ENCODE results near the gene CCR6. TPM values are rescaled to one million over a fixed set of nuclear protein-coding genes. Genes with fewer than 3 reads are reported as not detected.

The CCR6 gene
- total RNA-seq, 1 experiment from 2014 or later: not detected

DNA sequence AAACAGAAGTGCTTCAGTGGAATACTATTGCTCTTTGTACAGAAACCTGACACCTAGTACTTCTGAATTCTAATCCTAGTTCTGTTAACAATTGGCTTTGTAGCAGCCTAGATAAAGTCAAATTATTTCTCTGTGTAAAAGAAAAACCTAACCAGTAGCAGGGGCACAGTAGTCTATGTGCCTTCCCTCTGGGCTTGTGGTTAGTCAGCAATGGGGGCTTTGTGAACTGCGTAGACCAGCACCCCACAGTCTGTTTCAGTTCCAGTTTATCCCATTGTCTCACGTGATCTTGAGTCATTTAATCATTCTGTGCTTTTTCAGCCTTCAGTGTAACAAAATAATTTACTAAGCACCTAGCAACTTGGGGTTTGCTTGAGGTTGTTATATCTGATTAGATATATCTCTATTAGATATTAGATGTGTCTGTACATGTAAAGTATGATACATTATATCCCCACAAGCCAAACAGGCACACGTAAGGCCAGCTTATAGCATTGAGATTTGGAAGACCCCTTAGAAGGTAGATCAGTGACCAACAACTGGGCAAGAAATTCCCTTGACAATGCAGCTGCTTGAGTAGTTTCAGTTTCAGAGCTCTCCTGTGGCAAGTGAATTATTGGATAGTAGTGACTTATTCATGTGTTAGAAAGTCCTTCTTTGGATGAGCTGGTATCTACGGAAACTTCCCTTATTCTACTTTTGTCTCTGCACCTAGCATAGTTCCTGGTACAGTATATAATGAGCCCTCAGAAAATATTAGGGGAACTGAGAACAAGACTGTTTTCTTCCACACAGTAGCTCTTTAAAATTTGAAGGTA, 27.9 kb upstream of the CCR6 start:
- H3K9me3 ChIP-seq: no peaks in the 10 kb centered on the region
- no peak overlapping the region for H3K4me3 ChIP-seq
- no peaks in the 10 kb centered on the region for H3K27me3 ChIP-seq
- DNase-seq: no peak
- no peaks in the 10 kb centered on the region for H3K36me3 ChIP-seq

DNA sequence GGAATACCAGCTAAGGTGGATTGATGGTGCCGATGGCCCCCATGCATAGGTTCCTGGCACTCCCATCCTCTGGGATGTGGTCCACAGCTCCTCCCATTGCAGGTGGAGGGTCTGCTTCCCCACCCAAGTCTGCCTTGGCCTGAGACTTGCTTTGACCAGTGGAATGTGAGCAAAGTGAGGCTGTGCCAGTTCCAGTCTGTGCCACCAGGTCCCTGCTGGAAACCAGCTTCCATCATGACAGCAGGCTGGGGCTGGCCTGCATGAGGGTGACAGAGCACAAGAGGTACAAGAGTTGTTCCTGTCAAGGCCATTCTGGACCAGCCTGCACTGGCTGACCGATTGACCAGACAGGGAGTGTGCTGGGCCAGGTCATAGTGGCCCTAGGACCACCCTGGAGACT, 27.0 kb upstream of the CCR6 start:
- Histone ChIP-seq H3K9me3 (no peaks in the 10 kb centered on the region), H3K36me3 (no peaks in the 10 kb centered on the region), H3K4me3 (no peak overlapping the region), H3K27me3 (no peaks in the 10 kb centered on the region)
- DNase-seq: no peak

DNA sequence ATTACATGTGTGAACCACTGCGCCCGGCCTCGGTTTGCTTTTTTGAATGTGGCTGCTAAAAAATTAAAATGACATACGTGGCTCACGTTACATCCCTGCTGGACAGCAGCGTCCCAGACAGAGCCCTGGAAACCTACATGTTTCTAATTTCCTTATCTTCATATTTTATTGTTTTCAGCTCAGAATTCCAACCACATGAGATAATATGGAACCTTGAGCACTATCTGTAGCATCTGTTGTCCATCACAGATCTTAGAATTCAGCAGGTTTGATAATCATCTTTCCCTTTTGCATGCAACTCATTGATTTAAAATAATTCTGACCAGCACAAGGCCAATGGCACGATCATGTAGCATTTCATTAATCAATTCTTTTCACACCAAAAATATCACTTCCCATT, 25.9 kb upstream of the CCR6 start:
- no peaks in the 10 kb centered on the region for H3K36me3 ChIP-seq

DNA sequence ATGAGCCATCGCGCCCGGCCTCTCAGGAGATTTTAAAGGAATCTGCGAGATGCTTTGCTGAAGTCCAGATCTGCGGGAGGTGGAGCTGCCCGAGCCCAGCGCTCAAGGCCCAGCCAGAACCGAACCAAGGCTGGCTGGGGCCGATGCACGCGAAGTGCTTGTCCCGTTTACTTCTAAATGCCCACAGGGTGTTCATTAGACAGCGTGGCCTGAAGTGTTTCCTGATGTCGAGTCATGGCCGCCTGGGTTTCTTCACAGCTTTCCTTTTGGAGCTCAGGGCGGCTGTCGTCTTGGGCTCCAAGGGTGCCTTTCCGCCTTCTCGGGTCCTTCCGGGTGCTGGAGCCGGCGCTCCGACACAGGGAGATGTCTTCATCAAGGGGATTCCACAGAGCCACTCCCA, 25.1 kb upstream of the CCR6 start:
- DNase-seq: no peak

More for the DNA sequence above, 25.9 kb upstream of the CCR6 start:
- DNase-seq: no peak
- no peaks in the 10 kb centered on the region for H3K9me3 ChIP-seq
- H3K27me3 ChIP-seq: no peaks in the 10 kb centered on the region
- no peak overlapping the region for H3K4me3 ChIP-seq

DNA sequence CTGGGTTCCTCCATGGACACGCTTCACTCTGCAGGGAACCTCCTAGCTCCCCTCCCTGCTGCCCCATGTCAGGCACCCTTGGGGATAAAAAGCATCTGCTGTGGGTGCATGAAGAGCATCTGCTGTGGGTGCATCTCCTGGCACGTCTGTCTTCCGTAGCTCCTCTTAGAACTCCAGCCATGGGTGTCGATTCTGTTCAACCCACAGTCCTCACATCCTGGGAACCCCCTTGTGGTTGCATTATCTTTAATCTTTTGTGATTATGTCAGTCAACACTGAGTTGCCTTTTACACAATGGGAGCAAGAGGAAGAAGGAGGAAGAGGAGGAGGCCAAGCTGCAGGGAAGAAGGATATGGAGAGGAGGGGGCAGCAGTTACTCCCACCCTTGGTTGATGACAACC, 24.1 kb upstream of the CCR6 start:
- H3K9me3 ChIP-seq: no peaks in the 10 kb centered on the region

More for the DNA sequence above, 25.1 kb upstream of the CCR6 start:
- Histone ChIP-seq H3K9me3 (no peaks in the 10 kb centered on the region), H3K36me3 (no peaks in the 10 kb centered on the region), H3K4me3 (no peak overlapping the region), H3K27me3 (no peaks in the 10 kb centered on the region)

DNA sequence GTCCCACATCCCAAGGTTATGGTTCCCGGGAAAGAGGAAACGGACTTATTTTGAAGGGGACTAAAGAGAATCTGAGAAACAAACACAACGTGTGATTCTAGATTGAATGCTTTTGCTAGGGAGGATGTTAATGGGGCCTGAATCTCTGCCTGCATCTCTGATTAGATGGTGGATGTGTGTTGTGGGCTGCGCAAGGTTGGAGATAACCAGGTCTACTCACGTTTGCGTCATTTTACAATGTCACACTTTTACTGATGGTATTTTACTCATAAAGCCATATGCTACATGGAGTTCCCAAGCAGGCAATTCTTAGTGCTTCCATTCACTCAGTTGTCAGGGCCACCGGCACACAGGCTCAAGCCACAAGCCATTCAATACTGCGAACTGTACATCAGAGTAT, 23.2 kb upstream of the CCR6 start:
- Histone ChIP-seq H3K36me3 (no peaks in the 10 kb centered on the region), H3K9me3 (no peaks in the 10 kb centered on the region), H3K27me3 (no peaks in the 10 kb centered on the region), H3K4me3 (no peak overlapping the region)
- DNase-seq: no peak

More for the DNA sequence above, 24.1 kb upstream of the CCR6 start:
- Histone ChIP-seq H3K4me3 (no peak overlapping the region), H3K27me3 (no peaks in the 10 kb centered on the region), H3K36me3 (no peaks in the 10 kb centered on the region)
- DNase-seq: no peak

DNA sequence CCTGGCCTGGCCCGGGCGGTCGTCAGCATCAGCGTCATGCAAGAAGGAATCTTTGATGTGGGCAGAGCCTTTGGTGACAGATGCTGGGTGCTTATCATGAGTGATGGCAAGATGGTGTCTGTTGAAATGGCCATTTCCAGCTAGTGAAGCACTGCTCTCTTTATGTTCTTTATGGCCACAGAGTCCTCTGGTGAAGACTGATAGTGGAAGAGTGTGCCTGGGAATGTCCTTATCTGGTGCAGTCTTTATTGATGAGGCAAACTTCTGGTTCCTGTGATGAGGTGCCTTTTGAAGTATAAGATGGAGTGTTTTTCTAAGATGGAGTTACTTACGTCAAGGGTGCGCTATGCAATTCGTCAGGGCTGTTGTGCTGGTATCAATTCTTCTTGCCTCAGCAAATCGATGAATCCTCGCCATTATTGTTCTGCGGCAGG, 22.6 kb upstream of the CCR6 start:
- DNase-seq: no peak

DNA sequence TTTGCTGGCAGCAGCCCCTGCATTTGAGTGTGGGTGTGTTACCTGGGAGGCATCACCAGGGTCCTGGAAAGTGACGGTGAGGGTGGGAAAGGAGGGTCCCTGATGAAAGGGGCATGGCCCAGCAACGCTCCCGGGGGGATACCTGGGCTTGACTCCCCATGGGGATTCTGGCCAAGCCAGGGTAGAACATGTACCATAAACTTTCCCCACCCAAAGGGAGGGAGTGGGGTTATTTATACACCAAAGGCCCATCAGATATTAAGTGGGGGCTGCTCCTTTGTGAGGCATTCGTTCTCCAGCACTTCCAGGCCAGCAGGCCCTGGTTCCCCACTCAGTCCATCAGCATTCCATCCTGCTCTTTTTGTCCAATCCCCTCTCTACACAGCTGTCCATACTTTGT, 20.6 kb upstream of the CCR6 start:
- no peak overlapping the region for H3K4me3 ChIP-seq
- H3K27me3 ChIP-seq: no peaks in the 10 kb centered on the region
- H3K9me3 ChIP-seq: no peaks in the 10 kb centered on the region
- no peak for DNase-seq
- H3K36me3 ChIP-seq: no peaks in the 10 kb centered on the region

More for the DNA sequence above, 22.6 kb upstream of the CCR6 start:
- Histone ChIP-seq H3K4me3 (no peak overlapping the region), H3K27me3 (no peaks in the 10 kb centered on the region), H3K36me3 (no peaks in the 10 kb centered on the region), H3K9me3 (no peaks in the 10 kb centered on the region)

DNA sequence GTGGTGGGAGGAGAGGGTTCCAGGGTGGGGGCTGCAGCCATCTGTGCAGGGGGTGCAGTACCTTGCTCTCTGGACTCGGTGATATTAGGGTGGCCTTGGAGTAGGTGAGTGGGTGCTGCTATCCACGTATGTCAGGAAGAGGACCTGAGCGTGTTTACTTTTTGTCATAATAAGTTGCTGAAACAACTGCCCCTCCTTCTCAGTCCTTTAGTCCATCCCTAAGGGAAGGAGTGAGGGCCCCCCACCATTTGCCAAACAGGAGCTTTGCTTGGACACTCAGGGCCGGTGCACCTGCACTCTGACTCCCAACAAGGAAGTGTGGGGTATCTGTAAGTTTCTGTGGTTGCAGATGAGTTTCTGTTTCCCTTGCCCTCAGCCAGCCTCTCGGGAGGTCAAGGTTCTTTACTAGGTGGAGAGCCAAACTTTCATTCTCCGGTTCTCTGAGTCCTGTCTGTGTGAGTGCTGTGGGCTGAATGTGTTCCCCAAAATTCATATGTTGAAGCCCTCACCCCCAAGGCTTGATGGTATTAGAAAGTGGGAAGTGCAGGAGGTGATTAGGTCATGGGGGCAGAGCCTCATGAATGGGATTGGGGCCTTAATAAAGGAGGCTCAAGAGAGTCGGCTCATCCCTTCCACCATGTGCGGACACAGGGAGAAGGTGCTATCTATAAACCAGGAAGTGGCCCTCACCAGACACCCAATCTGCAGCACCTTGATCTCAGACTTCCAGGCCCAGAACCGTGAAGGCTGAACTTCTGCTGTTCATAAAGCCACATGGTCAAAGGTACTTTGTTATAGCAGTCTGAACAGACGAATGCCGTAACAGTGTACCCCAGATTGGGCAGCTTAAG, 19.6 kb upstream of the CCR6 start:
- DNase-seq: no peak
- no peak overlapping the region for H3K4me3 ChIP-seq

DNA sequence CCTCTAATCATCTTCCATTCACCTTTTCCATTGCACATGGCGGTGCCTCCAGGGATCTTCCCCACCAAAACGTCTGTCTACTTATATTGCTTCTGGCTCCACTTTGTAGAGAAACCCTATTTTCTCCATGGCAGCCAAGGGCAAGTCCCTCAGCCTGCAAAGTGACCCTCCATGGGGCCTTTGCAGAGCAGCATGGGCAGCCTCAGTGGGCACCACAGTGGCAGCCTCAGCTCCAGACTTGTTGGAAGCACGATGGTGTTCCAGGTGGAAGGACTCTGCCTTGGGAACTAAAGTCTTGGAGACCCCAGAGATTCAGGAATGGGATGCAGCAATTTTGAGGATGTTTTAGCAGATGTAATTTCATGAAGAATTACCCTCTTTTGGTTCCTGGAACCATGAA, 18.5 kb upstream of the CCR6 start:
- no peak overlapping the region for H3K4me3 ChIP-seq
- H3K27me3 ChIP-seq: no peaks in the 10 kb centered on the region
- no peaks in the 10 kb centered on the region for H3K36me3 ChIP-seq
- no peak for DNase-seq
- H3K9me3 ChIP-seq: no peaks in the 10 kb centered on the region

More for the DNA sequence above, 19.6 kb upstream of the CCR6 start:
- H3K36me3 ChIP-seq: no peaks in the 10 kb centered on the region
- no peaks in the 10 kb centered on the region for H3K9me3 ChIP-seq
- no peaks in the 10 kb centered on the region for H3K27me3 ChIP-seq

DNA sequence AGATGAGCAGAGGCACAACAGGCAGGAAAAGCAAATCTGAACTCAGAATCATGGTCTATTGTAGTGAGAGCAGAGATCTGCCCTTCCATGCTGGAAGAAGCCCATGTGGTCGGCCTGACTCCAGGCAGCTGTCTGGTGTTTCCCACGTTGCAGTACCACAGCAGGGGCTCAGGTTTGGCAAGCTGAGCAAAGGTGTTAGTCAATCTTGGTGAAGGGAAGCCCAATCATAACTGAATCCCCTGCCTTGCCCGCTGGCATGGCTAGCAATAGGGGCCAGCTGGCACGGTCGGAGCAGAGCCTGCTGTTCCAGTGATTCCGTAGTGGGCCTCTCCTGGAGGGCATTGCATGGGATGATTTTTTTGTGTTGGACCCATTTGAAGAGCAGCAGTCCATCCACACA, 17.8 kb upstream of the CCR6 start:
- H3K9me3 ChIP-seq: no peaks in the 10 kb centered on the region
- H3K27me3 ChIP-seq: no peaks in the 10 kb centered on the region
- no peak overlapping the region for H3K4me3 ChIP-seq
- no peak for DNase-seq
- no peaks in the 10 kb centered on the region for H3K36me3 ChIP-seq

DNA sequence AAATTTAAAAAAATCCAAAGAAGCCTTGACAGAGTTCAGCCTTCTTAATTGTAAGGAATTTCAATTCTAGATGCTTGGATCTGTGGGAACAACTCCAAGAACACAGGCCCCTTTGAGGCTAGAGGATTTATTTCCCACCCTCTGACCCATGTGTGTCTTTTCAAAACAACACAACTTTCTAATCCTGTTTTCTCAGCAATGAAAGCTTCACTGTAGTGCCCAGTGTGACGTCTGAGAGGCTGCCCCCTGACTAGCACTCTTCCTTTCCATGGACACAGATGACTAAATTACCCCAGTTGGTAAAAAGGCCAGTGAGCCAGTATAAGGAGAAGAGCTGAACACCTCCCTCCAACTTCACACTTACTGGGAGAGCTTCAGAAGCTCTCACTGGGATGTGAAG, 16.5 kb upstream of the CCR6 start:
- H3K36me3 ChIP-seq: no peaks in the 10 kb centered on the region
- no peaks in the 10 kb centered on the region for H3K9me3 ChIP-seq
- no peaks in the 10 kb centered on the region for H3K27me3 ChIP-seq
- no peak for DNase-seq
- no peak overlapping the region for H3K4me3 ChIP-seq

DNA sequence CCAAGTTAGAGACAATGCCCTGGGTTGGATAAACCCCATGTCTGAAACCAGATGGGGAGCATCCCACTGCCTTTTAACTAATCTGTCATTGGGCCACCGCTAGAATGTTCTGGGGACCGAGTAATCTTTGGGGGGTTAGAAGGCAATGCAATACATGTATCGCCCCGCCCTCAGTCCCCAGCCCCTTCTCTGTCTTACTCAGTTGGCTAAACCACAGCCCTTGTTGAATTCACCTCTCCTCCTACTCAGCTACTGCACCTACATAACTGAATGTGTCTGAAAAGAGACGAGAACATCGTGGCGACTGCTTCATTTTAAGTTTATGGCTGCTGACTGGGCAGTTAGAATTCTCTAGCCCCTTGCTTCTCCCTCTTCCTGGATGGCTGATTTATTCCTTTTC, 15.1 kb upstream of the CCR6 start:
- H3K36me3 ChIP-seq: no peaks in the 10 kb centered on the region
- DNase-seq: no peak
- H3K9me3 ChIP-seq: no peaks in the 10 kb centered on the region
- no peaks in the 10 kb centered on the region for H3K27me3 ChIP-seq
- H3K4me3 ChIP-seq: no peak overlapping the region

DNA sequence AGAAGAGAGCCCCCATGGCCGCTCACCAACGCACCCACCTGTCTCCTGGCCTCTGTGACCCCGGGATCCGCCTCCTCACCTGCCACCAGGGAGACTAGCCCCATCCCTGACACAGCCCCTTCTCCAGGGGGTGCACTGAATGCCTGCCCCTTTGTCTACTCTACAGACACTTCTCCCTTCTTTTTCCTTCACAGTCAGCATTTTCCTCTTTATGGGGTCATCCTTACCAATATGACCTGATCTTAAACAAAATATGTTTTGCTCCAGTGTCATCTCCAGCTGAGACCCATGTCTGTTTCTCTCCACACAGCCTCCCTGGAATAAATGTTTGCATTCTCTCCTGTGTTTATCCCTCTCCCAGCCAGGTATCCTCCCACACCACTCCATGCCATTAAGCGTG, 14.6 kb upstream of the CCR6 start:
- Histone ChIP-seq H3K9me3 (no peaks in the 10 kb centered on the region), H3K4me3 (no peak overlapping the region), H3K27me3 (no peaks in the 10 kb centered on the region), H3K36me3 (no peaks in the 10 kb centered on the region)
- DNase-seq: no peak

DNA sequence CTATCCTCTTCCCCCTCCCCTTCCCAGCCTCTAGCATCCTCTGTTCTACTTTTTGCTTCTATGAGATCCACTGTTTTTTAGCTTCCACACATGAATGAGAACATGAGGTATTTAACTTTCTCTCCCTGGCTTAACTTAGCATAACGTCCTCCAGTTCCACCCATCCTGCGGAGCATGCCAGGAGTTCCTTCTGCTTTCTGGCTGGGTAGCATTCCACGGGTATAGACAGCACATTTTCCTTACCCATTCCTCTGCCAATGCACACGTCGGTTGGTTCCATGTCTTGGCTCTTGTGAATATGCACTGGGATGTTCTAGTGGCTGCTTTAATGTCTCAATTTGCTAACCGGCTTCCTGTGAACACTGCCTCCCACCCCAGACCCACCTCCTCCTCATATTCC, 13.2 kb upstream of the CCR6 start:
- Histone ChIP-seq H3K9me3 (no peaks in the 10 kb centered on the region), H3K27me3 (no peaks in the 10 kb centered on the region), H3K36me3 (no peaks in the 10 kb centered on the region), H3K4me3 (no peak overlapping the region)
- no peak for DNase-seq

DNA sequence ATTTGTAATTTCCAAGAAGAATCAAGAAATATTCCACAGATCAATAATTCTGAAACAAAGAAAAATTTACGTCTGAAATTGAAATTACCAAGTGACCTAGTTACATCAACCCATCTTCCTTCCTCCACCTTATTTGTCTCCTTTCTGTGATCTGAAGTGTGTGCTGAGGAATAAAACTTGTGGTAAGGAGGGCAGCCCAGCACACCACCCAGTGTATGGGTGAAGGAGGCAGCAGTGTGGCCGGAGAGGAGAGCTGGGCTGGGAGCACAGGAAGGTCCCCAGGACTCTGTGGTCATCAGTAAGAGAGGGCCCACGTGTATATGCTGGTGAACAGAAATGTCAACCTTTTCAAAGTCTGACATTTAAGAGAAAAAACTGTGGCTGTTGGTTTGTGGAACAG, 11.3 kb upstream of the CCR6 start:
- H3K9me3 ChIP-seq: no peaks in the 10 kb centered on the region
- H3K4me3 ChIP-seq: no peak overlapping the region
- H3K36me3 ChIP-seq: no peaks in the 10 kb centered on the region
- DNase-seq: no peak
- no peaks in the 10 kb centered on the region; the same call in 1 of the 2 replicates for H3K27me3 ChIP-seq

DNA sequence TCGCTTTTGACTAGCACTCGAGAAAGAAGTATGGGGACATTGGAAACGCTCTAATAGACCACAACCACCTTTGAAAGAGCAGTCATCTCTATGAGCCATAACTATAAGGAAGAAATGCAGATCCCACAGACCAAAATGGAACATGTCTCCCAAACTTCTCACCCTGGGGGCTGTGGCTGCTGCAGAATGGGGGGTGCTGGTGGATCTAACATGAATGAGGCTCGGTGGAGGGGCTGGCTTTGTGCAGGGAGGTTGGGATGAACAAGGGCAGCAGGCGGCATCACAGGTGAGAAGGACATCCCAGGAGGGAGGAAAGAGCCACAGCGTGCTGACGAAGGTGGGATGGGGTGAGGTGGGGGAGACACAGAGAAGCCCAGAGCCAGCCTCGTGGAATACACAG, 10.5 kb upstream of the CCR6 start:
- H3K36me3 ChIP-seq: no peaks in the 10 kb centered on the region
- H3K4me3 ChIP-seq: no peak overlapping the region
- DNase-seq: no peak
- H3K27me3 ChIP-seq: no peaks in the 10 kb centered on the region; the same call in 1 of the 2 replicates
- H3K9me3 ChIP-seq: no peaks in the 10 kb centered on the region

All from MG63 (cell line).